HepG2 (cell line): ENCODE data around the gene SRSF12. TPM values are rescaled to one million over a fixed set of nuclear protein-coding genes. Genes with fewer than 3 reads are reported as not detected.

Experiments
- ATAC-seq: fragments of 200-7000 bp; cut with Tn5 transposase; 3 replicates; pipeline ENCODE4 v1.9.1; 2020; ENCODE audit warnings: mild to moderate bottlenecking, moderate library complexity
- BruUV-seq: library from RNA; stranded (reverse); fragments of 400-500 nt; replicated peaks from 2 replicates; lab custom pipeline; 2021; lab: Mats Ljungman, UMichigan
- CTCF ChIA-PET: fragments of 300-600 bp; formaldehyde crosslinking; extraction: SDS; loops from one replicate; lab custom pipeline; 2021; ENCODE audit warnings: low total read pairs, inconsistent platforms, low intra/inter-chr PET ratio; lab: Yijun Ruan, JAX
- POLR2A ChIA-PET: fragments of 350-600 bp; sonication (Branson Sonifier 250); formaldehyde crosslinking; loops from one replicate; lab custom pipeline; 2020; ENCODE audit warnings: antibody characterized with exemption, inconsistent platforms; lab: Yijun Ruan, JAX
- DNase-seq: peaks from one replicate; pipeline ENCODE4 v3.0.0-alpha.2; 2015; ENCODE audit warnings: low spot score
- FAIRE-seq: peaks from 3 replicates; lab custom pipeline; 2011; peaks lifted over from hg19 to GRCh38; lab: Jason Lieb, UNC
- H2AFZ ChIP-seq: one replicate; pipeline ENCODE4 v1.6.1; 2011; ENCODE audit warnings: low read length, inconsistent platforms
- H3K27ac ChIP-seq: fragments of 300-600 bp; 3 replicates; pipeline ENCODE4 v1.8.0; 2011; ENCODE audit warnings: mixed run types, mild to moderate bottlenecking, mixed read lengths, low read length, inconsistent platforms; ENCODE audit not compliant: insufficient read depth; ENCODE audit errors: extremely low read length
- H3K27me3 ChIP-seq, 2 experiments: fragments of 200-600 bp in 1 of 2; 2 replicates in 1 of 2; 3 replicates in 1 of 2; pipeline versions ENCODE4 v1.6.0 to v1.8.0; 2011; ENCODE audit warnings: low read length in 2 of 2, mild to moderate bottlenecking in 2 of 2, moderate library complexity in 2 of 2, inconsistent platforms in 1 of 2; ENCODE audit not compliant: insufficient read depth in 2 of 2, control insufficient read depth in 1 of 2
- H3K36me3 ChIP-seq, 2 experiments: fragments of 200-600 bp in 1 of 2; replicated peaks in 1 of 2; 2 replicates in 1 of 2; 3 replicates in 1 of 2; pipeline versions ENCODE4 v1.5.1 to v1.8.0; 2011; ENCODE audit warnings: low read length in 2 of 2, inconsistent platforms in 1 of 2; ENCODE audit not compliant: insufficient read depth in 2 of 2, control insufficient read depth in 1 of 2
- H3K4me1 ChIP-seq: 2 replicates; pipeline ENCODE4 v1.5.1; 2012; ENCODE audit warnings: low read length, inconsistent platforms; ENCODE audit not compliant: insufficient read depth
- H3K4me2 ChIP-seq: 2 replicates; pipeline ENCODE4 v1.6.0; 2011; ENCODE audit warnings: low read depth, low read length, inconsistent platforms
- H3K4me3 ChIP-seq, 3 experiments: fragments of 200-600 bp in 1 of 3; sonication (generic), shearing (Covaris generic) in 1 of 3; replicated peaks in 1 of 3; 2 replicates each; pipeline ENCODE4 v1.5.1; 2011 to 2016; ENCODE audit warnings: low read length in 3 of 3, inconsistent platforms in 2 of 3, low read depth in 2 of 3, mild to moderate bottlenecking in 2 of 3, control low read depth in 1 of 3, mixed read lengths in 1 of 3; ENCODE audit not compliant: insufficient read depth in 1 of 3
- H3K79me2 ChIP-seq: one replicate; pipeline ENCODE4 v1.6.1; 2011; ENCODE audit warnings: low read length, inconsistent platforms; ENCODE audit not compliant: insufficient read depth
- H3K9ac ChIP-seq: 2 replicates; pipeline ENCODE4 v1.6.0; 2011; ENCODE audit warnings: mild to moderate bottlenecking, low read depth, low read length, inconsistent platforms; ENCODE audit not compliant: insufficient read depth
- H3K9me3 ChIP-seq: 2 replicates; pipeline ENCODE4 v1.5.1; 2012; ENCODE audit warnings: mild to moderate bottlenecking, low read length
- H4K20me1 ChIP-seq: 2 replicates; pipeline ENCODE4 v1.6.0; 2011; ENCODE audit warnings: inconsistent platforms, mild to moderate bottlenecking, low read length, moderate library complexity; ENCODE audit not compliant: insufficient read depth
- ADNP ChIP-seq: sonication (generic); formaldehyde crosslinking; IDR thresholded peaks from 2 replicates; pipeline ENCODE4 v1.4.0; 2020; ENCODE audit warnings: missing genetic modification reagents
- CHD2 ChIP-seq: IDR thresholded peaks from 2 replicates; pipeline ENCODE4 v1.6.1; 2011; ENCODE audit warnings: low read depth, low read length, improper control_type of control experiment
- CREBL2 ChIP-seq: sonication (generic); formaldehyde crosslinking; IDR thresholded peaks from 2 replicates; pipeline ENCODE4 v1.8.1; 2023; ENCODE audit warnings: missing genetic modification reagents, mild to moderate bottlenecking, borderline replicate concordance
- FOSL2 ChIP-seq: sonication (generic); formaldehyde crosslinking; IDR thresholded peaks from 2 replicates; pipeline ENCODE4 v1.4.0; 2020; ENCODE audit warnings: missing genetic modification reagents
- IRX3 ChIP-seq: sonication (generic); formaldehyde crosslinking; IDR thresholded peaks from 2 replicates; pipeline ENCODE4 v1.8.1; 2023; ENCODE audit warnings: mild to moderate bottlenecking, low read depth, missing genetic modification reagents, borderline replicate concordance
- JUNB ChIP-seq: sonication (generic); formaldehyde crosslinking; IDR thresholded peaks from 2 replicates; pipeline ENCODE4 v1.8.0; 2022; ENCODE audit warnings: missing genetic modification reagents, mild to moderate bottlenecking, borderline replicate concordance
- KLF13 ChIP-seq: sonication (generic); formaldehyde crosslinking; IDR thresholded peaks from 2 replicates; pipeline ENCODE4 v1.4.0; 2020; ENCODE audit warnings: mild to moderate bottlenecking, missing genetic modification reagents
- RBAK ChIP-seq: sonication (generic); formaldehyde crosslinking; IDR thresholded peaks from 2 replicates; pipeline ENCODE4 v1.5.1; 2020; ENCODE audit warnings: mild to moderate bottlenecking, missing genetic modification reagents
- SIN3B ChIP-seq: fragments of 150-350 bp; IDR thresholded peaks from 2 replicates; pipeline ENCODE4 v1.6.1; 2014; ENCODE audit warnings: low read length
- XBP1 ChIP-seq: sonication (generic); formaldehyde crosslinking; IDR thresholded peaks from 2 replicates; pipeline ENCODE4 v1.5.0; 2020; ENCODE audit warnings: missing genetic modification reagents
- ZNF296 ChIP-seq: sonication (generic); formaldehyde crosslinking; conservative IDR thresholded peaks from 2 replicates; pipeline ENCODE4 v1.5.0; 2020; ENCODE audit warnings: mild to moderate bottlenecking, missing genetic modification reagents
- ZNF337 ChIP-seq: sonication (generic); formaldehyde crosslinking; IDR thresholded peaks from 2 replicates; pipeline ENCODE4 v1.5.1; 2020; ENCODE audit warnings: missing genetic modification reagents, low read depth, mild to moderate bottlenecking, borderline replicate concordance
- ZNF572 ChIP-seq: sonication (generic); formaldehyde crosslinking; IDR thresholded peaks from 2 replicates; pipeline ENCODE4 v1.5.1; 2020; ENCODE audit warnings: mild to moderate bottlenecking, missing genetic modification reagents
- ZNF691 ChIP-seq: sonication (generic); formaldehyde crosslinking; IDR thresholded peaks from 2 replicates; pipeline ENCODE4 v1.4.0; 2020; ENCODE audit warnings: missing genetic modification reagents, low read depth, mild to moderate bottlenecking, borderline replicate concordance
- ZNF772 ChIP-seq: sonication (generic); formaldehyde crosslinking; IDR thresholded peaks from 2 replicates; pipeline ENCODE4 v1.5.0; 2020; ENCODE audit warnings: mild to moderate bottlenecking, missing genetic modification reagents
- ZNF773 ChIP-seq: sonication (generic); formaldehyde crosslinking; IDR thresholded peaks from 2 replicates; pipeline ENCODE4 v1.4.0; 2020; ENCODE audit warnings: missing genetic modification reagents, borderline replicate concordance
- WGBS: methylation state at CpG from one replicate; pipeline ENCODE4 v1.1.6; 2017; ENCODE audit warnings: low lambda C conversion rate; 5-methylcytosine and 5-hydroxymethylcytosine counted together
- in situ Hi-C: cut with HindIII; loops from 2 replicates; pipeline ENCODE4 v1.10.0; 2017; ENCODE audit warnings: low pct_unique_long_range_greater_than_20kb; ENCODE audit not compliant: extremely low pct_ligation_motif_present
- intact Hi-C: fragments of 100-400 bp; cut with micrococcal nuclease; formaldehyde crosslinking; loops from one replicate; pipeline ENCODE4 v1.10.0; 2022; ENCODE audit not compliant: unreplicated experiment
- polyA plus RNA-seq, 8 experiments: library from polyadenylated mRNA; depleted of rRNA in 3 of 8; stranded (reverse) in 7 of 8; unstranded in 1 of 8; fragments of >200 nt; fragmentation: Illumina TruSeq in 4 of 8; extraction: Trizol in 4 of 8; gene quantifications; 2 replicates each; pipeline versions ENCODE4 v1.2.1 to v1.2.3, GENCODE V29; 2011 to 2016; ENCODE audit warnings: low read depth in 4 of 8, missing spikeins in 1 of 8, mixed read lengths in 1 of 8; ENCODE audit not compliant: insufficient read depth in 1 of 8
- total RNA-seq, 5 experiments: library from RNA; depleted of rRNA; stranded (reverse); fragments of >200 nt; fragmentation: Illumina TruSeq; extraction: Trizol; gene quantifications; 2 replicates each; pipeline ENCODE4 v1.2.3, GENCODE V29; 2016; ENCODE audit warnings: low read depth in 1 of 5
- TF ChIP-seq, protein P1 (sequence below): IDR thresholded peaks from 2 replicates; pipeline ENCODE4 v1.6.1; 2012; ENCODE audit warnings: low read depth, low read length, improper control_type of control experiment

The SRSF12 gene
- total and polyA plus RNA-seq, 2 of the 13 experiments (the other 11 are each of a cell fraction or from before 2014, with no cell fraction given) = 1.7 to 1.9 TPM

GRCh38 chr6:89120371-89120770 lies 2.5 kb upstream of the SRSF12 start:
- FAIRE-seq (no peak), ATAC-seq (no peak), DNase-seq (no peak)
- Histone ChIP-seq H3K9me3 (no peaks in the 10 kb centered on the region), H3K27me3 (no peaks in the 10 kb centered on the region), H3K79me2 (no peaks in the 10 kb centered on the region), H3K4me1 (peaks cover 38% of the 10 kb centered on the region), H2AFZ (no peak overlapping the region), H4K20me1 (no peaks in the 10 kb centered on the region), H3K4me3 (no peak overlapping the region), H3K4me2 (no peak overlapping the region), H3K9ac (no peak overlapping the region), H3K36me3 (no peaks in the 10 kb centered on the region), H3K27ac (no peak overlapping the region)
- in situ Hi-C loops = loop anchor here (5.0 kb wide), 1 partner anchor 122 kb away; no protein-coding TSS in a partner anchor
- intact Hi-C loops = no loop called here
- BruUV-seq = no TSS peak
- TF ChIP-seq, protein P1, sequence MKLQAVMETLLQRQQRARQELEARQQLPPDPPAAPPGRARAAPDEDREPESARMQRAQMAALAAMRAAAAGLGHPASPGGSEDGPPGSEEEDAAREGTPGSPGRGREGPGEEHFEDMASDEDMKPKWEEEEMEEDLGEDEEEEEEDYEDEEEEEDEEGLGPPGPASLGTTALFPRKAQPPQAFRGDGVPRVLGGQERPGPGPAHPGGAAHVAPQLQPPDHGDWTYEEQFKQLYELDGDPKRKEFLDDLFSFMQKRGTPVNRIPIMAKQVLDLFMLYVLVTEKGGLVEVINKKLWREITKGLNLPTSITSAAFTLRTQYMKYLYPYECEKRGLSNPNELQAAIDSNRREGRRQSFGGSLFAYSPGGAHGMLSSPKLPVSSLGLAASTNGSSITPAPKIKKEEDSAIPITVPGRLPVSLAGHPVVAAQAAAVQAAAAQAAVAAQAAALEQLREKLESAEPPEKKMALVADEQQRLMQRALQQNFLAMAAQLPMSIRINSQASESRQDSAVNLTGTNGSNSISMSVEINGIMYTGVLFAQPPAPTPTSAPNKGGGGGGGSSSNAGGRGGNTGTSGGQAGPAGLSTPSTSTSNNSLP = 0 out of 2 replicates have a peak, but pooled peaks have one; percentile 32
- TF ChIP-seq SIN3B = no peak
- no peak for TF ChIP-seq ZNF572 (CRISPR knock-in tag)
- peak; percentile 71 for TF ChIP-seq FOSL2 (CRISPR knock-in tag)
- no peak for TF ChIP-seq CHD2
- 24% methylated on average over 4 of the region's 4 CpGs for WGBS
- ChIA-PET CTCF (no interaction called here), POLR2A (no interaction called here)

GRCh38 chr6:89118931-89119330 lies 1.1 kb upstream of the SRSF12 start:
- Histone ChIP-seq H3K4me2 (peak overlapping the region; percentile 43), H3K9me3 (no peaks in the 10 kb centered on the region), H3K79me2 (no peaks in the 10 kb centered on the region), H3K36me3 (no peaks in the 10 kb centered on the region), H3K4me1 (peaks cover 38% of the 10 kb centered on the region), H3K9ac (no peak overlapping the region), H3K27me3 (no peaks in the 10 kb centered on the region), H3K27ac (no peak overlapping the region), H2AFZ (no peak overlapping the region), H3K4me3 (no peak overlapping the region), H4K20me1 (no peaks in the 10 kb centered on the region)
- ATAC-seq (peak; percentile 24), FAIRE-seq (no peak), DNase-seq (no peak)
- WGBS = 42% methylated on average over 8 of the region's 8 CpGs
- TF ChIP-seq ADNP = no peak
- TF ChIP-seq JUNB (CRISPR knock-in tag) = no peak
- no peak for TF ChIP-seq RBAK (CRISPR knock-in tag)
- no peak for TF ChIP-seq XBP1 (CRISPR knock-in tag)
- no peak for TF ChIP-seq IRX3 (CRISPR knock-in tag)
- TF ChIP-seq KLF13 (CRISPR knock-in tag) = no peak
- no peak for TF ChIP-seq ZNF296 (CRISPR knock-in tag)
- TF ChIP-seq ZNF337 (CRISPR knock-in tag) = no peak
- no peak for TF ChIP-seq CREBL2 (CRISPR knock-in tag)
- TF ChIP-seq ZNF773 (CRISPR knock-in tag) = no peak
- no peak for TF ChIP-seq ZNF772
- no peak for TF ChIP-seq ZNF691 (CRISPR knock-in tag)
- POLR2A ChIA-PET = interaction anchor here (0.9 kb wide), 1 partner anchor 36 kb away, joined by 3 read pairs; no protein-coding TSS in a partner anchor
- no TSS peak for BruUV-seq
- CTCF ChIA-PET = no interaction called here
- intact Hi-C loops = no loop called here
- in situ Hi-C loops = no loop called here
